CD4-positive, alpha-beta T cell (primary cell): ENCODE measurements around the gene THAP7. TPM values are rescaled to one million over a fixed set of nuclear protein-coding genes. Genes with fewer than 3 reads are reported as not detected.
A peak's percentile ranks its signal among the peaks of the same experiment; 100 is the strongest.
"Not testable (repeated sequence)": the region's sequence is repeated elsewhere in the genome, so short reads cannot be mapped to it uniquely, and the experiment has no call there.

Source experiments
- ATAC-seq: fragments of 200-7000 bp; cut with Tn5 transposase; one replicate; pipeline ENCODE4 v1.10.0; 2022; ENCODE audit warnings: mild to moderate bottlenecking; ENCODE audit not compliant: poor library complexity
- CTCF ChIA-PET: fragments of 350-600 bp; sonication (Branson Sonifier 250); formaldehyde crosslinking; loops from one replicate; lab custom pipeline; 2021; ENCODE audit warnings: antibody characterized with exemption, inconsistent platforms; lab: Charles Lee
- POLR2A ChIA-PET: fragments of 350-600 bp; sonication (Branson Sonifier 250); formaldehyde crosslinking; loops from one replicate; lab custom pipeline; 2021; ENCODE audit warnings: antibody characterized with exemption, inconsistent platforms; lab: Charles Lee
- DNase-seq, 14 experiments: peaks; one replicate each; pipeline ENCODE4 v3.0.0-alpha.2; 2013 to 2020; ENCODE audit warnings: mixed read lengths in 2 of 14
- H3K27ac ChIP-seq, 2 donors: one replicate each; pipeline versions ENCODE4 v1.5.1 to v1.7.0; 2013; ENCODE audit warnings: low read length in 2 of 2, low read depth in 1 of 2, mild to moderate bottlenecking in 1 of 2
- H3K27me3 ChIP-seq, 2 experiments: 1 replicate in 1 of 2; 2 replicates in 1 of 2; pipeline versions ENCODE4 v1.6.1 to v1.7.0; 2013; ENCODE audit warnings: low read length in 2 of 2, control low read depth in 1 of 2, mild to moderate bottlenecking in 1 of 2, moderate library complexity in 1 of 2; ENCODE audit not compliant: insufficient read depth in 2 of 2, control insufficient read depth in 1 of 2
- H3K36me3 ChIP-seq: one replicate; pipeline ENCODE4 v1.6.1; 2013; ENCODE audit warnings: low read length, control low read depth; ENCODE audit not compliant: insufficient read depth
- H3K4me1 ChIP-seq: one replicate; pipeline ENCODE4 v1.6.1; 2013; ENCODE audit warnings: low read length, control low read depth; ENCODE audit not compliant: insufficient read depth
- H3K4me3 ChIP-seq: one replicate; pipeline ENCODE4 v1.5.1; 2013; ENCODE audit warnings: mild to moderate bottlenecking, low read length, moderate library complexity
- H3K9me3 ChIP-seq, 2 experiments: 1 replicate in 1 of 2; 2 replicates in 1 of 2; pipeline versions ENCODE4 v1.6.1 to v1.7.0; 2013; ENCODE audit warnings: low read length in 2 of 2, mild to moderate bottlenecking in 2 of 2, control low read depth in 1 of 2, moderate library complexity in 1 of 2; ENCODE audit not compliant: control insufficient read depth in 1 of 2, insufficient read depth in 1 of 2
- H3K27ac Mint-ChIP-seq: one replicate; pipeline ENCODE4 v1.8.0; 2020; ENCODE audit warnings: mixed read lengths
- H3K27me3 Mint-ChIP-seq: one replicate; pipeline ENCODE4 v1.8.0; 2021; ENCODE audit warnings: mixed read lengths
- H3K36me3 Mint-ChIP-seq: one replicate; pipeline ENCODE4 v1.8.0; 2021; ENCODE audit warnings: low read depth, mixed read lengths
- H3K4me1 Mint-ChIP-seq: one replicate; pipeline ENCODE4 v1.8.0; 2021; ENCODE audit warnings: low read depth, mixed read lengths
- H3K4me3 Mint-ChIP-seq: one replicate; pipeline ENCODE4 v1.8.0; 2020; ENCODE audit warnings: mild to moderate bottlenecking, mixed read lengths
- H3K9me3 Mint-ChIP-seq: one replicate; pipeline ENCODE4 v1.8.0; 2020; ENCODE audit warnings: mixed read lengths
- intact Hi-C, 2 experiments: fragments of 100-400 bp; cut with DNase I in 1 of 2; cut with micrococcal nuclease in 1 of 2; formaldehyde crosslinking; loops; one replicate each; pipeline versions ENCODE4 v1.15.1 to v1.9.0; 2023 to 2025; cut with DNase I, micrococcal nuclease
- polyA plus RNA-seq, 2 donors: library from polyadenylated mRNA; unstranded; fragments of 120-200 nt; gene quantifications; one replicate each; pipeline ENCODE4 v1.2.1, GENCODE V29; 2013
- total RNA-seq, 174 experiments: library from RNA in 2 of 174; stranded (reverse) in 2 of 174; gene quantifications; one replicate each; pipeline ENCODE4 v1.2.3 and lab custom pipeline; 2021 to 2026
- TF ChIP-seq, protein P1 (sequence below): fragments of 200-600 bp; IDR thresholded peaks from one replicate; pipeline ENCODE4 v1.8.0; 2022; ENCODE audit warnings: antibody characterized with exemption, mild to moderate bottlenecking

The THAP7 gene, protein sequence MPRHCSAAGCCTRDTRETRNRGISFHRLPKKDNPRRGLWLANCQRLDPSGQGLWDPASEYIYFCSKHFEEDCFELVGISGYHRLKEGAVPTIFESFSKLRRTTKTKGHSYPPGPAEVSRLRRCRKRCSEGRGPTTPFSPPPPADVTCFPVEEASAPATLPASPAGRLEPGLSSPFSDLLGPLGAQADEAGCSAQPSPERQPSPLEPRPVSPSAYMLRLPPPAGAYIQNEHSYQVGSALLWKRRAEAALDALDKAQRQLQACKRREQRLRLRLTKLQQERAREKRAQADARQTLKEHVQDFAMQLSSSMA
- total RNA-seq (10 to 100 TPM; 82.7 to 84.0 TPM), total RNA-seq (lab: John Stamatoyannopoulos, UW) (33.2 to 122 (median 51.9) reads per million in 172 experiments)
- polyA plus RNA-seq (2013, experiment 1 of 2), result 34.3 TPM
- 34.2 TPM for polyA plus RNA-seq (2013, experiment 2 of 2)

DNA sequence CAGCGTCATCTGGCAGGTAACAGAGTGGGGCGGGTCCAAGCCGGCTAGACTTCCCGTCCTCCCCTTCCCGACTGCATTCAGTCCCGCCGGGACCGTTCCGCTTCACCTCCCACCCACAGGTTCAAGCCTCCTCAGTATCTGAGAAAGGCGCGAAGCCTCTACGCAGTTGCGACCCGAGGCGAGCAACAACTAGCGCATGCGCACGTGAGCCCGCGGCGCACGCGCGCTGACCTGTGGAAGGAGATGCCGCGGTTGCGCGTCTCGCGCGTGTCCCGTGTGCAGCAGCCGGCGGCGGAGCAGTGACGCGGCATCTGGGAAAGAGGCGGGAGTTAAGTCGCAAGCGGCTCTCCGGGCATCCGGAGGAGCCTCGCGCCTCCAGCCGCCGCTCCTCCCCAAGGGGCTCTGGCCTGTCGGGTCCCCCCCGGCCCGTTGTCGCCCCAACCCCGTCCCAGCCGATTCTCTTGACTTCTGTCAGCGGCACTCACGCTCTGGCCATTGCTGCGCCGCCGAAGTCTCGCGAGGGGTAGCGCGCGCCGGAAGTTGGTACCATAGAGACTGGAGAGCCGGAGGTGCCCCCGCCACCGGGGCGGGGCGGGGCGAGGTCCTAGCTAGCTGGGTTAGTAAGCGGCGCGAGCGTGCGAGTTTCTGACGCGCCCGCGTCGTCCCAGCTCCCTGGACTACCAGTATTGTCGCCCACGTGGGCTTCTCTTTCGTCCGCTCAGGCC is at the start of gene THAP7:
Gene THAP7, minus strand, starts transcription at position 518 of the 725 bp plus-strand sequence. Its CDS starts 207 bp downstream, at position 311.
- H3K4me1 ChIP-seq, result peaks cover 54% of the 10 kb centered on the region
- no peaks in the 10 kb centered on the region for H3K9me3 Mint-ChIP-seq
- peak within 1 kb of the TSS; percentile 93 for H3K4me3 Mint-ChIP-seq
- H3K27me3 ChIP-seq, result no peaks in the 10 kb centered on the region
- DNase-seq (peak; percentile 94 to 99 (median 96)), ATAC-seq (peak; percentile 87)
- peaks cover 46% of the 10 kb centered on the region for H3K4me1 Mint-ChIP-seq
- peaks cover 31% of the 10 kb centered on the region for H3K36me3 ChIP-seq
- TF ChIP-seq, protein P1, sequence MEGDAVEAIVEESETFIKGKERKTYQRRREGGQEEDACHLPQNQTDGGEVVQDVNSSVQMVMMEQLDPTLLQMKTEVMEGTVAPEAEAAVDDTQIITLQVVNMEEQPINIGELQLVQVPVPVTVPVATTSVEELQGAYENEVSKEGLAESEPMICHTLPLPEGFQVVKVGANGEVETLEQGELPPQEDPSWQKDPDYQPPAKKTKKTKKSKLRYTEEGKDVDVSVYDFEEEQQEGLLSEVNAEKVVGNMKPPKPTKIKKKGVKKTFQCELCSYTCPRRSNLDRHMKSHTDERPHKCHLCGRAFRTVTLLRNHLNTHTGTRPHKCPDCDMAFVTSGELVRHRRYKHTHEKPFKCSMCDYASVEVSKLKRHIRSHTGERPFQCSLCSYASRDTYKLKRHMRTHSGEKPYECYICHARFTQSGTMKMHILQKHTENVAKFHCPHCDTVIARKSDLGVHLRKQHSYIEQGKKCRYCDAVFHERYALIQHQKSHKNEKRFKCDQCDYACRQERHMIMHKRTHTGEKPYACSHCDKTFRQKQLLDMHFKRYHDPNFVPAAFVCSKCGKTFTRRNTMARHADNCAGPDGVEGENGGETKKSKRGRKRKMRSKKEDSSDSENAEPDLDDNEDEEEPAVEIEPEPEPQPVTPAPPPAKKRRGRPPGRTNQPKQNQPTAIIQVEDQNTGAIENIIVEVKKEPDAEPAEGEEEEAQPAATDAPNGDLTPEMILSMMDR, result no peak
- peaks cover 26% of the 10 kb centered on the region for H3K36me3 Mint-ChIP-seq
- H3K27me3 Mint-ChIP-seq, result no peaks in the 10 kb centered on the region
- H3K27ac Mint-ChIP-seq, result peak within 1 kb of the TSS; percentile 97
- peak within 1 kb of the TSS; percentile 96 to 100 for H3K27ac ChIP-seq
- peak within 1 kb of the TSS; percentile 82 for H3K4me3 ChIP-seq
- H3K9me3 ChIP-seq, result no peaks in the 10 kb centered on the region
- CTCF ChIA-PET, result interaction anchor here (1.1 to 1.6 kb wide), 2 partner anchors 19 to 641 kb away, joined by 3 to 4 read pairs; no protein-coding TSS in a partner anchor
- POLR2A ChIA-PET, result interaction anchor here (0.9 to 3.6 kb wide), 12 partner anchors 11 to 641 kb away, joined by 4 to 25 read pairs (median 8); partner anchors contain the start of genes CRKL, LZTR1, P2RX6 and SDF2L1
- intact Hi-C loops, result loop anchor here (1.0 to 5.0 kb wide), 7 partner anchors 13 to 884 kb away; partner anchors contain the start of genes CRKL (in 2 of the 2), PI4KA (in 1 of the 2), RANBP1 (in 1 of the 2) and SDF2L1 (in 1 of the 2)

DNA sequence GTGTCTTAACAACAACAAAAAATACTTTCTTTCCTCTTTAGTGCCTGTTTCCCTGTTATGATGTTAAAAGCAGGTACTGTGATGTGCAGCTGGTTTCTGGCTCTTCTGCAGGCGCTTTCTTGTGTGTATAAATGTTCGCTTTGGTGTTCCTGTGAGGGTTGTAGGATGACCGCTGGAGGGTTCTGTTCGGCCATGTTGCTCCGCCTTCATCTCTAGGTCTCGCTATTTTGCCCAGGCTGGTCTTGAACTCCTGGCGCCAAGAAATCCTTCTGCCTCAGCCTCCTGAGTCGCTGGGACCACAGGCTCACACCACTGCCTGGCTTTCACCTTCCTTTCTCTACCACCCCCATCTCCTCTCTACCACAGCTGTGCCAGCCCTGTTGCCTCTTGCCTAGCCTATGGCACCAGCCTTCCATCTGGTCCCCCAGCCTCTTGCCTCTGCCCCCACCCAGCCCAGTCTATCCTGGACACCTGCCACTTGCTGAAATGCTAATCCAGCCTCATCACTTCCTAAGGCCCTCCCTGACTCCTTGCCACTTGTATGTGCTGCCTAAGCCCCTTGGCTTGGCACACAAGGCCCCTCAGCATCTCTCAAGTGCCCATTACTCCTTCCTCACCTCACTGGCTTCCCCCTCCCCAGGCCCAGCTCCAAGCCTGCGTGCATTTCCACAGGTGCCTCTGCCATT is 49.4 kb upstream of the THAP7 start:
- Mint-ChIP-seq H3K27me3 (no peaks in the 10 kb centered on the region), H3K9me3 (no peaks in the 10 kb centered on the region), H3K27ac (no peak overlapping the region), H3K4me1 (peaks cover 9% of the 10 kb centered on the region), H3K36me3 (no peaks in the 10 kb centered on the region), H3K4me3 (no peak overlapping the region)
- ATAC-seq (no peak), DNase-seq (no peak)
- ChIA-PET POLR2A (no interaction called here), CTCF (no interaction called here)
- H3K27ac ChIP-seq, result no peak overlapping the region
- H3K9me3 ChIP-seq, result no peaks in the 10 kb centered on the region
- no peaks in the 10 kb centered on the region for H3K27me3 ChIP-seq
- intact Hi-C loops, result no loop called here
- no peaks in the 10 kb centered on the region for H3K36me3 ChIP-seq
- peaks cover 11% of the 10 kb centered on the region for H3K4me1 ChIP-seq
- TF ChIP-seq, protein P1, result no peak
- H3K4me3 ChIP-seq, result no peak overlapping the region

DNA sequence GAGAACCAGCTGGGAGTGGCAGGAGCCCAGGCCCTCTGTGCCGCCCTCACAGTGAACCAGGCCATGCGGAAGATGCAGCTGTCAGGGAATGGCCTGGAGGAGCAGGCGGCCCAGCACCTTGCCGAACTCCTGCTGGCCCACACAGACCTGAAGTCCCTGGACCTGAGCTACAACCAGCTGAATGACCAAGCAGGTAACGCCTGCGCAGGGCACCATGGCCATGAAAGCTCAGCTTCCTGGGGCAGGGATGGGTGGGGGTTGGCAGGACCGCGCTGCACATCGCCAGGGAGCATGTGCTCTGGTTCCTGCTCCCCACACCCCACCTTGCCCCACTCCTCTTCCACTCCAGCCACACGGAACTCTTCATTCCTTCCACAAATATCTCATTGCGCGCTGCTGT is 47.0 kb upstream of the THAP7 start:
- ATAC-seq, H3K27ac ChIP-seq, POLR2A ChIA-PET, H3K4me3 ChIP-seq, H3K27ac Mint-ChIP-seq, H3K4me3 Mint-ChIP-seq, H3K27me3 ChIP-seq, H3K9me3 Mint-ChIP-seq, CTCF ChIA-PET, DNase-seq, H3K36me3 Mint-ChIP-seq, H3K36me3 ChIP-seq, intact Hi-C loops, H3K9me3 ChIP-seq: not testable (repeated sequence)
- peaks cover 20% of the 10 kb centered on the region for H3K4me1 ChIP-seq
- peaks cover 15% of the 10 kb centered on the region for H3K27me3 Mint-ChIP-seq
- peaks cover 15% of the 10 kb centered on the region for H3K4me1 Mint-ChIP-seq

DNA sequence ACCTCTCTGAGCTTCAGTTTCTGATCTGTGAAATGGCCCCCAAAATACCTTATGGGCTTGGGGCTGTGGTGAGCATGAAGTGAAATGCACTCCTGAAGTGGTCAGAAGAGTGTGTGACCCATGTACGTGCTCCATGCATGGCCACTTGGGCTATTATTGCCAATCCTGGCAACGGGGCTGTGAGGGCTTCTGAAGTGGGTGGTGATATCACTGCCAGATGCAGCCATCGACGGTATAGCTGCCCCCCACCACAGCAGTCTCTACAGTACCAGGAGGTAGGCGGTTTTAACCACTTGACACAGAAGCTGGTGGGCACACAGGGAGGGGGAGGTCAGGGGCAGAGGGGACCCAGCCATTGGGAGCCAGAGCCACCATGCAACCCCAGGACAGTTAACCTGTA is 46.5 kb upstream of the THAP7 start:
- Mint-ChIP-seq H3K27me3 (peaks cover 18% of the 10 kb centered on the region), H3K4me1 (peaks cover 17% of the 10 kb centered on the region)
- H3K9me3 Mint-ChIP-seq, DNase-seq, CTCF ChIA-PET, H3K4me3 ChIP-seq, H3K36me3 ChIP-seq, H3K4me3 Mint-ChIP-seq, ATAC-seq, H3K27ac Mint-ChIP-seq, intact Hi-C loops, H3K27me3 ChIP-seq, H3K9me3 ChIP-seq, H3K27ac ChIP-seq, POLR2A ChIA-PET, H3K36me3 Mint-ChIP-seq: not testable (repeated sequence)
- peaks cover 26% of the 10 kb centered on the region for H3K4me1 ChIP-seq
